K562 (cell line): ENCODE data around the gene ENOX2. TPM values are rescaled to one million over a fixed set of nuclear protein-coding genes. Genes with fewer than 3 reads are reported as not detected.

ENCODE experiments used
- ATAC-seq: fragments of 200-7000 bp; cut with Tn5 transposase; 3 replicates; pipeline ENCODE4 v1.9.1; 2020; ENCODE audit warnings: moderate library complexity
- BruUV-seq: library from RNA; stranded (reverse); fragments of 400-500 nt; replicated peaks from 2 replicates; lab custom pipeline; 2021; lab: Mats Ljungman, UMichigan
- CTCF ChIA-PET: fragments of 300-600 bp; formaldehyde crosslinking; extraction: SDS; loops from one replicate; lab custom pipeline; 2021; ENCODE audit warnings: low intra/inter-chr PET ratio; lab: Yijun Ruan, JAX
- POLR2A ChIA-PET: fragments of 300-600, 350-650 bp; sonication (Branson Sonifier 250); formaldehyde crosslinking; extraction: SDS; loops from one replicate; lab custom pipeline; 2021; ENCODE audit warnings: antibody characterized with exemption, inconsistent platforms; lab: Yijun Ruan, JAX
- DNase-seq, 4 experiments: peaks; one replicate each; pipeline versions ENCODE4 v3.0.0 to v3.0.0-alpha.2; 2011 to 2018; ENCODE audit warnings: low spot score in 3 of 4, mixed read lengths in 3 of 4; ENCODE audit errors: extremely low read depth in 1 of 4
- FAIRE-seq: peaks from 2 replicates; lab custom pipeline; 2011; peaks lifted over from hg19 to GRCh38; lab: Jason Lieb, UNC
- H2AFZ ChIP-seq: 2 replicates; pipeline ENCODE4 v1.6.0; 2011; ENCODE audit warnings: low read depth, low read length, control low read depth, inconsistent platforms
- H3K27ac ChIP-seq: fragments of 200-600 bp; 3 replicates; pipeline ENCODE4 v1.8.0; 2011; ENCODE audit warnings: low read depth, mild to moderate bottlenecking, control low read depth, inconsistent platforms, low read length, moderate library complexity, mixed read lengths; ENCODE audit errors: extremely low read depth
- H3K27me3 ChIP-seq, 2 experiments: fragments of 300-600 bp in 1 of 2; 2 replicates in 1 of 2; 3 replicates in 1 of 2; pipeline versions ENCODE4 v1.6.0 to v1.8.0; 2011; ENCODE audit warnings: inconsistent platforms in 2 of 2, low read length in 2 of 2, mild to moderate bottlenecking in 1 of 2, mixed read lengths in 1 of 2, moderate library complexity in 1 of 2; ENCODE audit not compliant: control insufficient read depth in 2 of 2, insufficient read depth in 2 of 2
- H3K36me3 ChIP-seq: fragments of 300-600 bp; 3 replicates; pipeline ENCODE4 v1.8.0; 2011; ENCODE audit warnings: mild to moderate bottlenecking, low read length, inconsistent platforms; ENCODE audit not compliant: control insufficient read depth, insufficient read depth
- H3K4me1 ChIP-seq, 2 experiments: fragments of 200-600 bp in 1 of 2; replicated peaks in 1 of 2; 2 replicates in 1 of 2; 3 replicates in 1 of 2; pipeline versions ENCODE4 v1.5.1 to v1.8.0; 2011; ENCODE audit warnings: inconsistent platforms in 2 of 2, low read length in 2 of 2, mild to moderate bottlenecking in 1 of 2, mixed read lengths in 1 of 2, moderate library complexity in 1 of 2; ENCODE audit not compliant: control insufficient read depth in 2 of 2, insufficient read depth in 2 of 2
- H3K4me2 ChIP-seq: 2 replicates; pipeline ENCODE4 v1.6.1; 2011; ENCODE audit warnings: low read length, control low read depth, inconsistent platforms, mixed read lengths; ENCODE audit not compliant: insufficient read depth
- H3K4me3 ChIP-seq: fragments of 200-600 bp; sonication (generic), shearing (Covaris generic); 2 replicates; pipeline ENCODE4 v1.5.1; 2016; ENCODE audit warnings: control low read depth, inconsistent platforms
- H3K79me2 ChIP-seq: fragments of 200-600 bp; 3 replicates; pipeline ENCODE4 v1.8.0; 2011; ENCODE audit warnings: low read length, inconsistent platforms; ENCODE audit not compliant: control insufficient read depth, insufficient read depth
- H3K9ac ChIP-seq, 2 experiments: 2 replicates each; pipeline versions ENCODE4 v1.6.0 to v1.6.1; 2011; ENCODE audit warnings: low read depth in 2 of 2, low read length in 2 of 2, control low read depth in 1 of 2, inconsistent platforms in 1 of 2, mild to moderate bottlenecking in 1 of 2, mixed read lengths in 1 of 2; ENCODE audit not compliant: insufficient read depth in 1 of 2
- H3K9me1 ChIP-seq: one replicate; pipeline ENCODE4 v1.6.0; 2011; ENCODE audit warnings: inconsistent platforms, mild to moderate bottlenecking, low read length, moderate library complexity; ENCODE audit not compliant: control insufficient read depth, insufficient read depth
- H3K9me3 ChIP-seq: replicated peaks from 2 replicates; pipeline ENCODE4 v1.5.1; 2011; ENCODE audit warnings: low read depth, low read length, inconsistent platforms; ENCODE audit not compliant: control insufficient read depth, insufficient read depth
- H4K20me1 ChIP-seq: replicated peaks from 2 replicates; pipeline ENCODE4 v1.6.1; 2011; ENCODE audit warnings: low read length, inconsistent platforms, mixed read lengths; ENCODE audit not compliant: control insufficient read depth, insufficient read depth
- E2F5 ChIP-seq: sonication (generic); formaldehyde crosslinking; IDR thresholded peaks from 2 replicates; pipeline ENCODE4 v1.8.0; 2022; ENCODE audit warnings: mild to moderate bottlenecking, missing genetic modification reagents
- EGR1 ChIP-seq: fragments of 450-650 bp; conservative IDR thresholded peaks from 2 replicates; pipeline ENCODE4 v1.6.1; 2017; ENCODE audit warnings: mild to moderate bottlenecking
- ETS2 ChIP-seq: IDR thresholded peaks from 2 replicates; pipeline ENCODE4 v1.6.1; 2016; ENCODE audit warnings: borderline replicate concordance, missing genetic modification characterization, mild to moderate bottlenecking, moderate library complexity, missing compliant biosample characterization; ENCODE audit not compliant: poor library complexity, severe bottlenecking
- MAZ ChIP-seq, 2 experiments: fragments of 450-650 bp in 1 of 2; sonication (generic) in 1 of 2; formaldehyde crosslinking; IDR thresholded peaks in 1 of 2; conservative IDR thresholded peaks in 1 of 2; 2 replicates each; pipeline versions ENCODE4 v1.4.0 to v1.5.0; 2020; ENCODE audit warnings: mild to moderate bottlenecking in 1 of 2, missing genetic modification reagents in 1 of 2
- NFIX ChIP-seq: fragments of 250-450 bp; sonication (Bioruptor Pico); IDR thresholded peaks from 2 replicates; pipeline ENCODE4 v1.4.0; 2020; ENCODE audit warnings: low read depth, mild to moderate bottlenecking, moderate library complexity
- POU5F1 ChIP-seq: fragments of 150-350 bp; IDR thresholded peaks from 2 replicates; pipeline ENCODE4 v1.6.1; 2014; ENCODE audit warnings: borderline replicate concordance, low read length, low read depth, mild to moderate bottlenecking; ENCODE audit not compliant: partially characterized antibody
- SMARCA4 ChIP-seq: fragments of 450-650 bp; IDR thresholded peaks from 2 replicates; pipeline ENCODE4 v1.6.1; 2016
- STAT5B ChIP-seq: fragments of 250-450 bp; sonication (Bioruptor Pico); IDR thresholded peaks from 2 replicates; pipeline ENCODE4 v1.8.0; 2021; ENCODE audit warnings: mild to moderate bottlenecking, inconsistent platforms
- TBP ChIP-seq: optimal IDR thresholded peaks from 2 replicates; pipeline ENCODE3; 2011; ENCODE audit warnings: low read depth, low read length, improper control_type of control experiment
- USF2 ChIP-seq: sonication (generic); formaldehyde crosslinking; IDR thresholded peaks from 2 replicates; pipeline ENCODE4 v1.5.0; 2020; ENCODE audit warnings: missing genetic modification reagents
- ZNF695 ChIP-seq: fragments of 450-650 bp; formaldehyde crosslinking; IDR thresholded peaks from 2 replicates; pipeline ENCODE4 v1.4.0; 2020; ENCODE audit warnings: mild to moderate bottlenecking, moderate library complexity
- WGBS: fragments of 100-300 bp; shearing (Covaris generic); methylation state at CpG from one replicate; pipeline ENCODE4 v1.1.6; 2016; ENCODE audit warnings: low coverage, mixed read lengths; ENCODE audit not compliant: insufficient coverage; ENCODE audit errors: missing lambda C conversion rate; 5-methylcytosine and 5-hydroxymethylcytosine counted together
- in situ Hi-C: fragments of 300-500 bp; cut with MboI; formaldehyde crosslinking; loops from 4 replicates; pipeline ENCODE4 v1.15.0; 2018; ENCODE audit warnings: inconsistent platforms, mixed read lengths
- intact Hi-C: fragments of 100-400 bp; cut with micrococcal nuclease; formaldehyde crosslinking; loops from 2 replicates; pipeline ENCODE4 v1.14.2; 2022
- polyA plus RNA-seq, 8 experiments: library from polyadenylated mRNA; depleted of rRNA in 4 of 8; stranded (reverse) in 5 of 8; unstranded in 3 of 8; fragments of >200 nt; fragmentation: Nextera tagmentation in 2 of 8; fragmentation: Illumina TruSeq in 1 of 8; extraction: Ambion mirVana in 2 of 8; extraction: Trizol in 1 of 8; gene quantifications; 2 replicates each; pipeline versions ENCODE4 v1.2.1 to v1.2.3, GENCODE V29; 2011 to 2014; ENCODE audit warnings: inconsistent platforms in 1 of 8, missing spikeins in 1 of 8
- total RNA-seq, 7 experiments: library from RNA; depleted of rRNA in 6 of 7; stranded (reverse); fragments of >200 nt in 6 of 7; fragmentation: Illumina TruSeq in 2 of 7; extraction: Trizol in 2 of 7; gene quantifications; 2 replicates each; pipeline versions ENCODE4 v1.2.1 to v1.2.3, GENCODE V29; 2011 to 2021; ENCODE audit warnings: low replicate concordance in 1 of 7
- TF ChIP-seq, protein P1 (sequence below): sonication (generic); formaldehyde crosslinking; IDR thresholded peaks from 2 replicates; pipeline ENCODE4 v1.8.1; 2023; ENCODE audit warnings: missing genetic modification reagents, mild to moderate bottlenecking, borderline replicate concordance
- TF ChIP-seq, protein P2 (sequence below): IDR thresholded peaks from 3 replicates; pipeline ENCODE4 v1.6.1; 2011; ENCODE audit warnings: borderline replicate concordance, mild to moderate bottlenecking; ENCODE audit not compliant: insufficient read length, insufficient read depth

ENOX2 gene
- total and polyA plus RNA-seq, 9 of the 15 experiments (the other 6 are each of a cell fraction or from before 2014, with no cell fraction given) = 6.1 to 24.0 (median 13.8) TPM

DNA sequence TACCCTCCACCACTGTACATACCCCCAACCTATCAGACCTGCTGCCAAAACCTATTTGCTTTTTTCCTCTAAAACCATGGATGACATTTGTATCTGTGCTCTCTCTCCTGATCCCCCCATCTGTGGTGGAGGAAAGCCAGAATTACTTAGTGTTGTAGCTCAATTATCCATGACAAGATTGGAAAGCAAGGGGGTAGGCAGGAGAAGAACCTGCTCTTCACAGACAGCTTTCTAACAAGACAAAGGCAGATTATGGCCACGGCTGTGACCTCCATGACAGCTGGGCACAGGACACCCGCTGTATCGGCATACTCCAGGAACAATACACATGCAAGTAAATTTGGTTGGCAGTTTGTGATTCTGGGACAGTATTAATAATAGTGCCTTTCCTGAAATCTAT lies 186.7 kb downstream of the ENOX2 start:
- Histone ChIP-seq H3K4me1 (peaks cover 14 to 23% of the 10 kb centered on the region in 2 experiments), H4K20me1 (no peaks in the 10 kb centered on the region), H3K36me3 (no peaks in the 10 kb centered on the region; the same call in 2 of the 3 replicates), H3K9me3 (no peaks in the 10 kb centered on the region), H3K4me3 (no peak overlapping the region), H3K4me2 (no peak overlapping the region), H3K9me1 (no peaks in the 10 kb centered on the region), H3K9ac (no peak overlapping the region), H3K27ac (no peak overlapping the region), H3K79me2 (no peaks in the 10 kb centered on the region), H3K27me3 (no peaks in the 10 kb centered on the region), H2AFZ (no peak overlapping the region)
- ATAC-seq (no peak), FAIRE-seq (no peak), DNase-seq (no peak)
- in situ Hi-C loops = no loop called here
- no TSS peak for BruUV-seq
- intact Hi-C loops = no loop called here
- ChIA-PET POLR2A (interaction anchor here (1.9 kb wide), 1 partner anchor 20 kb away, joined by 4 read pairs; no protein-coding TSS in a partner anchor), CTCF (no interaction called here)
- WGBS = 81% methylated on average over 3 of the region's 3 CpGs
- TF ChIP-seq STAT5B (CRISPR knock-in tag) (no peak), POU5F1 (no peak), USF2 (CRISPR knock-in tag) (no peak), TBP (no peak), NFIX (CRISPR knock-in tag) (no peak), SMARCA4 (no peak), ETS2 (no peak), E2F5 (CRISPR knock-in tag) (no peak), EGR1 (no peak), ZNF695 (no peak), MAZ (CRISPR knock-in tag; conservative IDR thresholded peaks at IDR 0.05 in 1 of 2, IDR thresholded peaks at IDR 0.05 in 1 of 2) (no peak)
- TF ChIP-seq, protein P1, sequence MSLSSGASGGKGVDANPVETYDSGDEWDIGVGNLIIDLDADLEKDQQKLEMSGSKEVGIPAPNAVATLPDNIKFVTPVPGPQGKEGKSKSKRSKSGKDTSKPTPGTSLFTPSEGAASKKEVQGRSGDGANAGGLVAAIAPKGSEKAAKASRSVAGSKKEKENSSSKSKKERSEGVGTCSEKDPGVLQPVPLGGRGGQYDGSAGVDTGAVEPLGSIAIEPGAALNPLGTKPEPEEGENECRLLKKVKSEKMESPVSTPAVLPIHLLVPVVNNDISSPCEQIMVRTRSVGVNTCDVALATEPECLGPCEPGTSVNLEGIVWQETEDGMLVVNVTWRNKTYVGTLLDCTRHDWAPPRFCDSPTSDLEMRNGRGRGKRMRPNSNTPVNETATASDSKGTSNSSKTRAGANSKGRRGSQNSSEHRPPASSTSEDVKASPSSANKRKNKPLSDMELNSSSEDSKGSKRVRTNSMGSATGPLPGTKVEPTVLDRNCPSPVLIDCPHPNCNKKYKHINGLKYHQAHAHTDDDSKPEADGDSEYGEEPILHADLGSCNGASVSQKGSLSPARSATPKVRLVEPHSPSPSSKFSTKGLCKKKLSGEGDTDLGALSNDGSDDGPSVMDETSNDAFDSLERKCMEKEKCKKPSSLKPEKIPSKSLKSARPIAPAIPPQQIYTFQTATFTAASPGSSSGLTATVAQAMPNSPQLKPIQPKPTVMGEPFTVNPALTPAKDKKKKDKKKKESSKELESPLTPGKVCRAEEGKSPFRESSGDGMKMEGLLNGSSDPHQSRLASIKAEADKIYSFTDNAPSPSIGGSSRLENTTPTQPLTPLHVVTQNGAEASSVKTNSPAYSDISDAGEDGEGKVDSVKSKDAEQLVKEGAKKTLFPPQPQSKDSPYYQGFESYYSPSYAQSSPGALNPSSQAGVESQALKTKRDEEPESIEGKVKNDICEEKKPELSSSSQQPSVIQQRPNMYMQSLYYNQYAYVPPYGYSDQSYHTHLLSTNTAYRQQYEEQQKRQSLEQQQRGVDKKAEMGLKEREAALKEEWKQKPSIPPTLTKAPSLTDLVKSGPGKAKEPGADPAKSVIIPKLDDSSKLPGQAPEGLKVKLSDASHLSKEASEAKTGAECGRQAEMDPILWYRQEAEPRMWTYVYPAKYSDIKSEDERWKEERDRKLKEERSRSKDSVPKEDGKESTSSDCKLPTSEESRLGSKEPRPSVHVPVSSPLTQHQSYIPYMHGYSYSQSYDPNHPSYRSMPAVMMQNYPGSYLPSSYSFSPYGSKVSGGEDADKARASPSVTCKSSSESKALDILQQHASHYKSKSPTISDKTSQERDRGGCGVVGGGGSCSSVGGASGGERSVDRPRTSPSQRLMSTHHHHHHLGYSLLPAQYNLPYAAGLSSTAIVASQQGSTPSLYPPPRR (CRISPR knock-in tag) = no peak
- TF ChIP-seq, protein P2, sequence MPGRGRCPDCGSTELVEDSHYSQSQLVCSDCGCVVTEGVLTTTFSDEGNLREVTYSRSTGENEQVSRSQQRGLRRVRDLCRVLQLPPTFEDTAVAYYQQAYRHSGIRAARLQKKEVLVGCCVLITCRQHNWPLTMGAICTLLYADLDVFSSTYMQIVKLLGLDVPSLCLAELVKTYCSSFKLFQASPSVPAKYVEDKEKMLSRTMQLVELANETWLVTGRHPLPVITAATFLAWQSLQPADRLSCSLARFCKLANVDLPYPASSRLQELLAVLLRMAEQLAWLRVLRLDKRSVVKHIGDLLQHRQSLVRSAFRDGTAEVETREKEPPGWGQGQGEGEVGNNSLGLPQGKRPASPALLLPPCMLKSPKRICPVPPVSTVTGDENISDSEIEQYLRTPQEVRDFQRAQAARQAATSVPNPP = no peak
